Head of caudate nucleus (tissue), 42 donors: ENCODE results near the gene CBX3.
"Not testable (repeated sequence)": the region's sequence is repeated elsewhere in the genome, so short reads cannot be mapped to it uniquely, and the experiment has no call there.

Source experiments
- DNase-seq, 42 donors: peaks; one replicate each; pipeline versions ENCODE4 v3.0.0 to v3.0.0-alpha.2; 2020 to 2021; ENCODE audit warnings: mixed read lengths in 7 of 42
- intact Hi-C: fragments of 100-400 bp; cut with DNase I; formaldehyde crosslinking; loops from one replicate; pipeline ENCODE4 v1.15.0; 2022

The CBX3 gene

GRCh38 chr7:26167303-26167934 lies 34.1 kb upstream of the CBX3 start:
- intact Hi-C loops, result no loop called here
- no peak for DNase-seq

GRCh38 chr7:26168458-26169023 lies 33.0 kb upstream of the CBX3 start:
- DNase-seq, result no peak
- intact Hi-C loops, result no loop called here

- intact Hi-C loops, result no loop called here
- no peak for DNase-seq
Measured at GRCh38 chr7:26169271-26169670, 32.3 kb upstream of the CBX3 start.

DNA sequence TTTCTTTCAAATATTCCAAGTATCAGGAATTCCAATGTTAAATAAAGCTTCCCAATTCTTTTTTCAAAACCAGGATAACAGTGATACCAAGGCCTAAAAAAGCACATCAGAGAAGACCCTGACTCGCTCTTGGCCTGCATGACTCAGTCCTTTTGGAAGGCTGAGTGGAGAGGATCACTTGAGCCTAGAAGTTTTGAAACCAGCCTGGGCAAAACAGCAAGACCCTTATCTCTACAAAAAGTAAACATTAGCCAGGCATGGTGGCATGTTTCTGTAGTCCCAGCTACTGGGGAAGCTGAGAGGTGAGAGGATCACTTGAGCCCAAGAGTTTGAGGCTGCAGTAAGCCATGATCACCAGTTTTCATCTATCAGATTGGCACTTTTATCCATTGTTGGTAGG lies 30.9 kb upstream of the CBX3 start:
- intact Hi-C loops, result no loop called here
- DNase-seq, result no peak

DNA sequence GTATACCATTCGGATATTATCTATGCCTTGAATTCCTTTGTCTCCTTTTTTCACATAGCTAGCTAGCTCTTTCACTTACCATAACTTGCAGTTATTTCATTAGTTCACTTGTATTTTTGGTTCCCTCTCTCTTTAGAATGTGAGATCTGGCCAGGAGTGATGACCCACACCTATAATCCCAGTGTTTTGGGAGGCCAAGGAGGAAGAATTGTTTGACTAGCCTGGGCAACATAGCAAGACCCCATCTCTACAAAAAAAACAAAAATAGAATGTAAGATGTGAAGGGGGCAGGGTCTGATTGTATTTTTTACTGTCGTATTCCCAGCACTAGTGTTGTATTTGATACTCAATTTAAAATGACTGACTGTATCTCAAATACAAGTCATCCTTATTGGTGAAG lies 29.9 kb upstream of the CBX3 start:
- intact Hi-C loops, result no loop called here
- DNase-seq, result no peak

GRCh38 chr7:26172048-26172447 lies 29.5 kb upstream of the CBX3 start:
- intact Hi-C loops, result no loop called here

DNA sequence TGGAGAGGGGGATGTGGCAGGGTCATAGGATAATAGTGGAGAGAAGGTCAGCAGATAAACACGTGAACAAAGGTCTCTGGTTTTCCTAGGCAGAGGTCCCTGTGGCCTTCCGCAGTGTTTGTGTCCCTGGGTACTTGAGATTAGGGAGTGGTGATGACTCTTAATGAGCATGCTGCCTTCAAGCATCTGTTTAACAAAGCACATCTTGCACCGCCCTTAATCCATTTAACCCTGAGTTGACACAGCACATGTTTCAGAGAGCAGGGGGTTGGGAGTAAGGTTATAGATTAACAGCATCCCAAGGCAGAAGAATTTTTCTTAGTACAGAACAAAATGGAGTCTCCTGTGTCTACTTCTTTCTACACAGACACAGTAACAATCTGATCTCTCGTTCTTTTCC lies 25.6 kb upstream of the CBX3 start:
- intact Hi-C loops, DNase-seq: not testable (repeated sequence)

More at GRCh38 chr7:26172048-26172447, 29.5 kb upstream of the CBX3 start:
- DNase-seq, result no peak

GRCh38 chr7:26176696-26177095 lies 24.8 kb upstream of the CBX3 start:
- intact Hi-C loops, result not testable (repeated sequence)

GRCh38 chr7:26177269-26177668 lies 24.3 kb upstream of the CBX3 start:
- intact Hi-C loops, DNase-seq: not testable (repeated sequence)

More at GRCh38 chr7:26176696-26177095, 24.8 kb upstream of the CBX3 start:
- DNase-seq, result not testable (repeated sequence)

- no peak for DNase-seq
- intact Hi-C loops, result no loop called here
Measured at GRCh38 chr7:26178272-26178960, 23.1 kb upstream of the CBX3 start.

- no peak for DNase-seq
- intact Hi-C loops, result no loop called here
Measured at GRCh38 chr7:26179422-26179821, 22.1 kb upstream of the CBX3 start.

- no peak for DNase-seq
- intact Hi-C loops, result no loop called here
Measured at GRCh38 chr7:26179826-26180497, 21.6 kb upstream of the CBX3 start.

GRCh38 chr7:26180792-26181198 lies 20.8 kb upstream of the CBX3 start:
- intact Hi-C loops, result no loop called here
- DNase-seq, result no peak

DNA sequence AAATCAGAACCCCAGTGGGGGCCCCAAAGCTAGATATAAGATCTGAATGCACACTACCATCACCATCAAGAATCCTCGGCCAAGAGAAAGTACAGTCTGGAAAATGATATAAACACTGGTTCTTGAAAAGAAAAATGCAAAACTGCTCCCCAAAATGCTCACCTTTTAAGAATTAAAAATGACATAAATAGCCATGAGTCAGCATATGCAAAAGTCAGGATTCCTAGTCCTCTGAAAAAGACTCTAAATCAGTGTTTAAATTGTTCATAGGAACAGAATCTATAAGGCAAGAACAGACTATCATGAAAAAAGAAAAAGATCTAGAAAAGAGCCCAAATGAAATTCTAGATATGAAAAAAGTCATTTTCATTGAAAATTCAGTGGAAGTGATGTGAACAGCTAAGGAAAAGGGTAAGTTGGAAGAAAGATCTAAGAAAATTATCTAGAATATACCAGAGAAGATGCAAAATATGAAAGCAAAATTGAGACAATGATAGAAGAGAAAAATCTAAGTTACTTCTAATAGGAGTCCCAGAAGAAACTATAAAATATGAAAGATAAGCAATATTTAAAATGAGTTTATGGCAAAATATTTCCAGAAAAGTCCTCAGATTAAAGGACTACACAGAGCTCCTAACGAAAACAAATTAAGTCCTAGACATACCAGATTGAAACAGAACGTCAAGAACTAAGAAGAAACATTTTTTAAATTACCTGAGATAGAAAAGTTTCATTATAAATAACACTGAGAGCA lies 19.9 kb upstream of the CBX3 start:
- intact Hi-C loops, result no loop called here
- no peak for DNase-seq

GRCh38 chr7:26182283-26182682 lies 19.3 kb upstream of the CBX3 start:
- intact Hi-C loops, result no loop called here
- peak in 2 of 42 donors; percentile 36 for DNase-seq

DNA sequence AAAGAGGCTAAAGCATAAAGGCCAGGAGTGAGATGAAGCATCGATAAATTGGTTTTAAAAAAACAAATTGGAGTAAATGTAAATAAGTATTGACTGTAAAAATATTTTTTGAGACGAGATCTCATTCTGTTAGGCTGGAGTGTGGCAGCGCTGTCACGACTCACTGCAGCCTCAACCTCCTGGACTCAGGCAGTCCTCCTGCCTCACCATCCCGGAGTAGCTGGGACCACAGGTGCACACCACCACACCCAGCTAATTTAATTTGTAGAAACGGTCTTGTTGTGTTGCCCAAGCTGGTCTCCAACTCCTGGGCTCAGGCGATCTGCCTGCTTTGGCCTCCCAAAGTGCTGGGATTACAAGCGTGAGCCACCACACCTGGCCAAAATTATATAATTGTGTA lies 18.8 kb upstream of the CBX3 start:
- intact Hi-C loops, result no loop called here
- peak in 2 of 42 donors; percentile 35 to 36 for DNase-seq

- no peak for DNase-seq
- intact Hi-C loops, result no loop called here
Measured at GRCh38 chr7:26183545-26184280, 17.8 kb upstream of the CBX3 start.

DNA sequence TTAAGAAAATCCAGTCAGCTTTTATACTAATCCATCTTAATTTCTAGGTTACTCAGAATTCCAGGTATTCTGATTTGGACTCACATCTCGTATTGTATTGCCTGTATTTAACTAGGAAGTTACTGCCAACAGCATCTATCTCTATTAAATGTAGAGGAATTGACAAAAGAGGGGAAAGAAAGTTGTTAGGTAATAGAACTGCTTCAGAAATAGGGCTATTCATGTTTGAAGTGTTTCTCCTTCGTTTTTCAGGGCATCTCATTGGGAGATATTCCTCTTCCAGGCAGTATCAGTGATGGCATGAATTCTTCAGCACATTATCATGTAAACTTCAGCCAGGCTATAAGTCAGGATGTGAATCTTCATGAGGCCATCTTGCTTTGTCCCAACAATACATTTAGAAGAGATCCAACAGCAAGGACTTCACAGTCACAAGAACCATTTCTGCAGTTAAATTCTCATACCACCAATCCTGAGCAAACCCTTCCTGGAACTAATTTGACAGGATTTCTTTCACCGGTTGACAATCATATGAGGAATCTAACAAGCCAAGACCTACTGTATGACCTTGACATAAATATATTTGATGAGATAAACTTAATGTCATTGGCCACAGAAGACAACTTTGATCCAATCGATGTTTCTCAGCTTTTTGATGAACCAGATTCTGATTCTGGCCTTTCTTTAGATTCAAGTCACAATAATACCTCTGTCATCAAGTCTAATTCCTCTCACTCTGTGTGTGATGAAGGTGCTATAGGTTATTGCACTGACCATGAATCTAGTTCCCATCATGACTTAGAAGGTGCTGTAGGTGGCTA lies 17.1 kb upstream of the CBX3 start:
- DNase-seq, intact Hi-C loops: not testable (repeated sequence)
